NCI-H446 (cell line): ENCODE measurements around the gene CAPS2.
"Not testable (repeated sequence)": the region's sequence is repeated elsewhere in the genome, so short reads cannot be mapped to it uniquely, and the experiment has no call there.

ENCODE experiments used
- DNase-seq, 2 experiments: peaks; one replicate each; lab custom pipeline; 2025; lab: John Stamatoyannopoulos, UW

The CAPS2 gene

DNA sequence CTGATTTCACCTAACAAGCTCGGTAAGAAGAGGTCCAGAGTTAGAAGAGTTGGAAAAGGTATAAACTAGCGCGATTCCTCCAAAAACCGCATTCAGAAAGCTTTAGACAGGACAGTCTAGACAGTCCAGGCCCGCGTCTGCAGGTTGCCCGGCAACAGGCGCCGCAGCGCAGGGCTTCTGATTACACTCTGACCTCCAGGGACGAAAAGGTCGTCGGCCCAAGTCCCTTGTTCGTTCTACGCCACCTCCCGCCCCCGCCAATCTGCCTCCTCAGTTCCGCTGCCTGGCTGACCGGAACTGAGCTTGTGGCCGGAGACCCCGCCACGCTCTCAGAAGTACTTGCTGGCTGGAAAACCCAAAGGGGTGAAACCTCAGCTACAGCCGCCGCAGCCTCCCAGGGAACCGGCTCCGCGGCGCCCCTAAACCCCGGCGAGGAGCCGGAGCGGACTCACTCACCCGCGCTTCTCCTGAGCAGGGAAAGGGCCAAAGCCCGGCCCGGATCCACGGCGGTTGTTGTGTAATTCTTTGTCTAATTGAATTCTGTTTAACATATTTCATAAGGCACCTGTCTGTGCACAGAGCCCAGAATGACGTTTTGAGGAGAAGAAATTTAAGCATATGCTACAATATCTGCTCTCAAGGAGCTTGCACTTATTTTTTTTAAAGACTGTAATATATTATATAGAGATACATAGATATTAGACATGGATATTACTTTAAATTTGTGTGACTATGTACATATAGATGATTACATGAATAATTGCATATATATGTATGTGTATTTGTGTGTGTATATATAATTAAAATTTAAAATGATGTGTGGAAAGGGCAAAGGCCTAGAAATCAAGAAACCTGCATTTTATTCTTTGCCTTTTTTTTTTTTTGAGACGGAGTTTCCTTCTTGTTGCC lies at the start of gene CAPS2:
Gene CAPS2 (minus strand): TSS at position 407 of the 909 bp plus-strand sequence. CDS start 3,826 bp downstream, outside the sequence.
- DNase-seq: peak; percentile 38 to 87

GRCh38 chr12:75378354-75378753 lies 48.2 kb upstream of the CAPS2 start:
- no peak for DNase-seq

GRCh38 chr12:75374971-75375370 lies 44.8 kb upstream of the CAPS2 start:
- DNase-seq: no peak

DNA sequence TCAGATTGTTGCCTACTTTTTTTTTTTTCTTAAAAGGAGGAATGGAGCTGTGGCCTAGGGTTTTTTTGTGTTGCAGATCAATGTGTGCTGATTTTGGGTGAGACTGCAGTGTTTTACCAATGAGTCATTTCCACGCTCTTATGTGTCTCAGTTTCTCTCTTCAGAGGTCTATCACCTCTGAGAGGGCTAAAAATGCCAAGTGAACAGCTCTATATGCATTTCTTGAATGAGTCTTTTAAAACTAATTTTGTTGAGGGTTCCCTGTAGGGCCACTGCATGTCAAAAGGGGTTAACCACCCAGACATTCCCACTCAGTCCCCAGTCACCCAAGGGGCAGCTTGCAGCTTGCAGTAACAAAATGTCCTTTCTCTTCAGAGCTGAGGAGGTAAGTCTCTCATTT lies 36.5 kb upstream of the CAPS2 start:
- DNase-seq: no peak

DNA sequence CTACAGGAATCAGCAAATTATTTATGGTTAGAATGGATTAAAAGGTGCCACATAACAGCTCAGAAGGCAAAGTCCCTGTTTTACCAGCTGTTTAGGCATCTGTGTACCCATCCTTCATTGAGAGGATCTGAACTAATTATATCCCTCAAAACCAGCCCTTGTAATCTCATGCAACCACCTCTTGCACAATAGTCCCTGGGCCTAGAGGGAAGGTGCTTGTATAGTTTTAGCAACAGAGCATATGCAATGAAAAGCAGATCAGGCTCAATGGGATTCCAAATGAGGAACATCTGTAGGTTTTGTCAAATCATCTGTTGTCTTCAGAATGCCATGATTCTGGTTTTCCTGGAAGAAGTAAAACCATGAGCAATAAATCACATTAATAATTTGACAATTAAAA lies 34.8 kb upstream of the CAPS2 start:
- DNase-seq: no peak

DNA sequence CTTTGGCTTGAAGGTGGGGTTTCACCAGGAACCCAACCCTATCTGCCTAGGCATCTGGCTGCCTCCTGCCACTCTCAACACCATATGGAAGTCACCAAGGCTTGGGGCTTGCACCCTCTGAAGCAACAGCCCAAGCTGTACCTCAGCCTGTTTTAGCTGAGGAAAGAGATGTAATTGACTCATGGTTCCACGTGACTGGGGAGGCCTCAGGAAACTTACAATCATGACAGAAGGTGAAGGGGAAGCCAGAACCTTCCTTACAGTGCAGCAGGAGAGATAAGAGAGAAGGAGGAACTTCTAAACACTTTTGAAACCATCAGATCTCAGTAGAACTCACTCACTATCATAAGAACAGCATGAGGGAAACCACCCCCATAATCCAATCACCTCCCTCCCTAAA lies 31.3 kb upstream of the CAPS2 start:
- no peak for DNase-seq

DNA sequence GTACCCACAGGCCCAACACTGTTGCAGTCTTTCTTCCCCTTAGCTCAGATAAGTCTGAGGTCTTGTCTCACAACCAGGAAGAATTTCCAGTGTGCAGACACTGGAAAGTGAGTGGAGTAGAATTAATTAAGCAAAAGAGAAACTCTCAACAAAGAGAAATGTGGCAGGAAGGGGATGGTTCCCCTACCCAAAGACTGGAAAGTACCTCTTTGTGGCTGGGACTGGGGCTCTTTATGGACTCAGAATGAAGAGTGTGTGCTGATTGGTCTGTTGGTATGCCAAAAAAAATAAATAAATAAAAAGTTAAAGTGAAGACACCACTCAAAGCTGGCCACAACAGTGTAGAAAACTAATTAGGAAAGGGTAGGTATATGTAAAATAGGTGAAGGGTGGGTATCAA lies 30.8 kb upstream of the CAPS2 start:
- no peak for DNase-seq

- DNase-seq: no peak
Measured at GRCh38 chr12:75354011-75354410, 23.9 kb upstream of the CAPS2 start.

DNA sequence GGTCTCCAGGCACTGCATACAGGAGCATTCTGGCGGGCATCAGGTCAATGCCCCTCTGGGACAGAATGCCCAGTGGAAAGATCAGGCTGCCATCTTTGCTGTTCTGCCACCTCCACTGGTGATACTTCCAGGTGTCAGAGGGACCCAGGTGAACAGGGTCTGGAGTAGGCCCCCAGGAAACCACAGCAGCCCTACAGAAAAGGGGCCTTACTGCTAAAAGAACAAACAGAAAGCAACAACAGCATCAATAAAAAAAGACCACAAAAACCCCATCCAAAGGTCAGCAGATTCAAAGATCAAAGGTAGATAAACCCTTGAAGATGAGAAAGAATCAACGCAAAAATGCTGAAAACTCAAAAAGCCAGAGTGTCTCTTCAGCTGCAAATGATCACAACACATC lies 20.3 kb upstream of the CAPS2 start:
- DNase-seq: no peak

GRCh38 chr12:75349946-75350345 lies 19.8 kb upstream of the CAPS2 start:
- no peak for DNase-seq

DNA sequence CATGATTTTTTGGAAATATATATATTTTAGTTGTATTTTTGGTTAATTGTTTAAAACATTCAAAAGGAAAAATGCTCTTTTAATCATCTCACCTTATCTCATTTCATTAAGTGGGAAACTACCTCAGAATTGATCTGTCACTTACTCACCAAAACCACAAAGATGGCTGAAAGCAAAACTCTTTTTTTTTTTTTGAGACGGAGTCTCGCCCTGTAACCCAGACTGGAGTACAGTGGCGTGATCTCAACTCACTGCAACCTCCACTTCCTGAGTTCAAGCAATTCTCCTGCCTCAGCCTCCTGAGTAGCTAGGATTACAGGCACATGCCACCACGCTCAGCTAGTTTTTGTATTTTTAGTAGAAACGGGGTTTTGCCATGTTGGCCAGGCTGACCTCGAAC lies 16.1 kb upstream of the CAPS2 start:
- DNase-seq: not testable (repeated sequence)

DNA sequence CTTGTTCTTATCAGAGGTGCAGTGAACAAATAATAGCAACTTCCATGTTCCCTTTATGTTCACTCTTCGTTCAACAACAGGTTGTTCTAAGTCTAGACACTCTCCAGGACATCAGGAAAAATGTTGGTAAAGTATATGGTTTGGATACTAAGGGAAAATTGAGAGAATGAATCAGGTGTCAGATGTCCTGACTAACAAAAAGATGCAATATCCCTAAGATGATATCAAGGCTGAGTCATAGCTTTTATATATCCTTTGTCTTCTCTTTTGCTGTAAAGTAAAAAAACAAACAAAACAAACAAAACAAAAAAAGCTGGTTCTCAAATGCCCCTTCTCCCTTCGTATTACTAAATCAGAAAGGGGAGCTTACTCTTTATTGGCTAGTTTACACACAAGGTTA lies 15.4 kb upstream of the CAPS2 start:
- no peak for DNase-seq

DNA sequence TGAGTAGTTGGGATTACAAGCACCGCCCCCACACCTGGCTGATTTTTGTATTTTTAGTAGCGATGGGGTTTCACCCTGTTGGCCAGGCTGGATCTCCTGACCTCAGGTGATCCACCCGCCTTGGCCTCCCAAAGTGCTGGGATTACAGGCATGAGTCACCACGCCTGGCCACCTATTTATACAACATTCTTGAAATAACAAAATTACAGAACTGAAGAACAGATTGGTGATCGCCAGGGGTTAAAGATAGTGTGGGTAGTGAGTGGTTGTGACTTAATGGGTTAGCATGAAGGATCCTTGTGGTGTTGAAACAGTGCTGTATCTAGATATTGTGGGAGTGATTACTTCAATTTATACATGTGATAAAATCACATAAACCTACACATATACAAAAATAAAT lies 11.7 kb upstream of the CAPS2 start:
- DNase-seq: no peak

DNA sequence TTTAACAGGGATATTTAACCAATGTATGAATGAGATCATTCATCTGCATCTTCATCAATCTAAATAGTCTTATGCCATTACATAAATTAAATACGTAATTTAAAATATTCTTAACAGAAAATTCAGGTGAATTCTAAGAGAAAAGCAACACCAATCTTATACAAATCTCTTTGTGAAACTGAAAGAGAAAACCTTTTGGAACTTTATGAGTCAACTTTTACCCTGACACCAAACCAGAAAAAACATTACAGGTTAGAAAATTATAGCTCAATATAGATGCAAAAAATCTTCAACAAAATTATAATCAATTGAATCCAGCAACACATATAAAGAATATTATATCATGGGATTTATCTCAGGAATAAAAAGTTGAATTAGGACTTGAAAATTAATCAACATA lies 7.8 kb upstream of the CAPS2 start:
- no peak for DNase-seq

DNA sequence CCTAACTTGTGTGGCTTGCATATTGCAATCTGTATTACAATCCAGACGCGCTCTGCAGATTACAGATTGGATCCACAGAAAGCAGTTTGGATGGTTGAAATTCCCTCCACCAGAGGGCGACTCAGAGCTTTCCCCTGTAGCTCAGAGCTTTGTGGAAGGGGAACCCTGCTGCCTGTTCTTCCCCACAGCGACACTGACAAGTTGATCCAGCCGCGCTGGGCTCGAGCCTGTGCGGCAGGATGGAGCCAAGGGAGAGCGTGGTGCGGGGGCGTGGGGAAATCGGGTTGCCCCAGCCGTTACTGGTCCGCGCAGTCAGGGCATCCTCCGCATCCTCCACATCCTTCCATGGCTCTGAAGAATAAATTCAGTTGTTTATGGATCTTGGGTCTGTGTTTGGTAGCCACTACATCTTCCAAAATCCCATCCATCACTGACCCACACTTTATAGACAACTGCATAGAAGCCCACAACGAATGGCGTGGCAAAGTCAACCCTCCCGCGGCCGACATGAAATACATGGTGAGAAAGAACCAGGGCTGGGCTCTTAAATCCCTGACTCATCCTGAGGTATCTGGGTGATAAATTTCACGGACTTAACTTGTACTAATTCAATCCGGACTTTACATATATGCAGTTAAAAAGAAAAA lies 4.4 kb upstream of the CAPS2 start, which contains the start of gene GLIPR1L1:
Gene GLIPR1L1 (plus strand): TSS at position 287 of the 647 bp plus-strand sequence. CDS start 59 bp downstream, at position 346.
- DNase-seq: peak in 1 of 2 experiments; percentile 62

- no peak for DNase-seq
Measured at GRCh38 chr12:75327642-75328041, 2.5 kb downstream of the CAPS2 start.

GRCh38 chr12:75323663-75324062 lies 6.5 kb downstream of the CAPS2 start:
- DNase-seq: no peak

DNA sequence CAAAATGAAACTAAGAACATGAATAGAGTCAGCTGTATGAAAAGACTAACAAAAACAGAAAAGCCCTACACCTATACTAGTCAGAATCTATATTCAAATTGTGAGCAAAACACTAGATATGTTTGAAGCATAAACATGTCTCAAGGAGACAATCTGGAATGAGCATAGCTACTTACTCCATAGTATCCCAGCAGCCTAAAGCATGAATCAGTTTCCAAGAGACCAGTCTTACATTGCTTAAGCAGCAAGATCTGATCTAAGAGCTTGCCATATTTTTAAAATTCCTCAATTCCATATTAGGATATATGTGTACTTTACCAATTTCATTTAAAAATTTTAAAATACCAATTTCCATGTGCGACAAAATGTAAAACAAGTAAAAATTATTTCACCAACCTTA lies 7.7 kb downstream of the CAPS2 start:
- DNase-seq: no peak

DNA sequence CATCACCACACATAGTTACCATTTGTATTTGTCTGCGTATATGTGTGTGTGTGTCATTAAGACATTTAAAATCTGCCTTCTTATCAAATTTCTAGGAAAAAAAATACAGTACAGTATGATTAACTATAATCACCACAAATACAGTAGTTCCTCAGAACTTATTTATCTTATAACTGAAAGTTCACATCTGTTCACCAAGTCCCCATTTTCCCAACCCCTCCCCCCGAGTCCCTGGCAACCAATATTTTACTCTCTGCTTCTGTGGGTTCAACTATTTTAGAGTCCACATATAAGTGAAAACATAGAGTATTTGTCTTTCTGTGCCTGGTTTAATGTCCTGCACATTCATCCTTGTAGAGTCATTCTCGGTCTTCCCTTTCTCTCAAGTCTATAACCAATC lies 12.3 kb downstream of the CAPS2 start:
- DNase-seq: no peak

DNA sequence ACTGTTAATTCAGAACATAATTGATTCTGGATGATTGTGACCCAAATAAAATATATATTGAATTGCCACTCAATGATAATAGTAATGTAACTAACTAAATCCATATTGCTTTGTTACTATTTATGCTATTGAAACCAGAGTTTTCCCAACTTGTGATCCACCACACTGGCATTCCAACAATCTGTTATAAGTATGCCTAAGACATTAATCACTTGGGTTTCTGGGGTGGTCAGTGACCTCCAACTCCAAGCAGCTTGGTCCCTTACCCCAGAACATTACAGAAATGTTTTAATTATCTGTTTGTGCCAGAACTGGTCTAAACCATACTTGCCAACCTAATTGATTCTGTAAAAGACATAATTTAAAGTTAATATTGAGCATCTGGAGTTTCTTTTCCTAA lies 14.6 kb downstream of the CAPS2 start:
- DNase-seq: no peak

- DNase-seq: no peak
Measured at GRCh38 chr12:75311369-75311768, 18.8 kb downstream of the CAPS2 start.

GRCh38 chr12:75308279-75308678 lies 21.8 kb downstream of the CAPS2 start:
- no peak for DNase-seq
